BLaER1 treated with 17β-estradiol and CSF1 and Interleukin-3, amounts not matched to agents 10 nM and 100 nM (cell line): ENCODE results near the gene MINK1.
A peak's percentile ranks its signal among the peaks of the same experiment; 100 is the strongest.

ENCODE experiments used
- H3K27ac ChIP-seq, 11 experiments: shearing (Covaris generic); formaldehyde crosslinking; 2 replicates each; pipeline ENCODE4 v1.8.1; 2022
- H3K27me3 ChIP-seq, 11 experiments: shearing (Covaris generic); formaldehyde crosslinking; 2 replicates each; pipeline ENCODE4 v1.8.1; 2022
- H3K36me3 ChIP-seq, 11 experiments: shearing (Covaris generic); formaldehyde crosslinking; 2 replicates each; pipeline ENCODE4 v1.8.1; 2022
- H3K4me1 ChIP-seq, 10 experiments: shearing (Covaris generic); formaldehyde crosslinking; 2 replicates each; pipeline ENCODE4 v1.8.1; 2022
- H3K4me2 ChIP-seq, 11 experiments: shearing (Covaris generic); formaldehyde crosslinking; 2 replicates each; pipeline ENCODE4 v1.8.1; 2022
- H3K4me3 ChIP-seq, 10 experiments: shearing (Covaris generic); formaldehyde crosslinking; 2 replicates each; pipeline ENCODE4 v1.8.1; 2022
- H3K9ac ChIP-seq, 11 experiments: shearing (Covaris generic); formaldehyde crosslinking; 2 replicates each; pipeline ENCODE4 v1.8.1; 2022
- H3K9me3 ChIP-seq, 11 experiments: shearing (Covaris generic); formaldehyde crosslinking; replicated peaks in 1 of 11; 2 replicates each; pipeline ENCODE4 v1.8.1; 2022
- H4K20me1 ChIP-seq, 11 experiments: shearing (Covaris generic); formaldehyde crosslinking; 2 replicates each; pipeline ENCODE4 v1.8.1; 2022
- Cebpa-rat ChIP-seq, 11 experiments: shearing (Covaris generic); IDR thresholded peaks; 2 replicates each; pipeline ENCODE4 v1.8.1; 2022

Gene MINK1

DNA sequence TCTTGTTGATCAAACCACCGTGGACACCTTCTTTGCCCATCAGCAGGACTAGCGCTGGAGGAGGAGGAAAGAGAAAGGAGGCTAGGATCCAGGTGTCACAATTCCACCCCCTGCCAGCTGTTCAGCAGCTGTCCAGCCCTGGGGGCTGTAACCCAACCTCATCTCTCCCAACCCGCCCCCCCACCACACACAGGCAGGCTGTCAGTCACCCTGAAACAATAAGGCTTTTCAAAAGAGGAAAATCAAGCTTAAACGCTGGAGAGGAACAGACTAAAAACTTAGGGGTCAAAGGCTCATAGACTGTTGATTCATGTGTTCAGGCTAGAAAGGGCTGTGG lies 112.8 kb downstream of the MINK1 start:
- peak overlapping the region in 10 of 11 experiments; percentile 70 to 99 (median 98); a peak in 16 of 22 replicates for H3K27ac ChIP-seq
- H3K4me3 ChIP-seq: peak overlapping the region; percentile 85 to 100 (median 98)
- peaks cover 54 to 69% (median 66%) of the 10 kb centered on the region in 10 experiments for H3K4me1 ChIP-seq
- H3K9me3 ChIP-seq: no peaks in the 10 kb centered on the region
- H3K27me3 ChIP-seq: no peaks in the 10 kb centered on the region
- no peak for TF ChIP-seq Cebpa-rat (IDR thresholded peaks at IDR 0.05)
- peak overlapping the region; percentile 91 to 100 (median 99) for H3K9ac ChIP-seq
- peaks cover 54 to 74% (median 70%) of the 10 kb centered on the region in 11 experiments for H4K20me1 ChIP-seq
- H3K4me2 ChIP-seq: peak overlapping the region; percentile 90 to 99 (median 98)
- peaks cover 49 to 65% (median 59%) of the 10 kb centered on the region in 11 experiments for H3K36me3 ChIP-seq

DNA sequence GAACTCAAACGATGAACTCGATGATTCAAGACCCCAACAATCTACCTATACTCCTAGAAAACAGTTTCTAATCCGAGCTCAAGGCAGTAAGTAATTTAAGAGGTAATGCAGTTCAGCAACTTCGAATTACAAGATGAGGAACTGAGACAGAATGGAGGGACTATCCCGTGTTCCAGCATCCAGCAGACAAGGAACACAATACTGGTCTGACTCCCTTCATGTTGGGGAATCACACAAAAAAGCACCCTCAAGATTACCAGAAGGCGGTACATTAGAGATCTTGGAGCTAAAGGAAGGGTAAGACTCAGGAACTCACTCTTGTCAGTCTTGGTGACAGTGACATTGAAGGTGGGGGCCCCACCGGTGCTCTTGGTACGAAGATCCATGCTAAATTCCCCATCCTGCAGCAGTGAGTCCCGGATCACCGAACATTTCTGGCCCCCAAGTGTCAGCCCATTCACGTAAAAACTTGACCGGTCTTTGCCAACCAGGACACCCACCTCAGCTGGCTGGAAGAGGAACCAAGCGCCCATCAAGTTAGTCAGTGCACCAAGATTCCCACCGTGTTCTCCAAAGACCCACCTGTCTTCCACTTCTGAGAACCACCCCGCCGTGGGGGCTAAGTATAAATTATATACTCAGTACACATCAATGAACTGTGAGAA lies 113.3 kb downstream of the MINK1 start:
- H3K9ac ChIP-seq: peak overlapping the region; percentile 91 to 100 (median 99)
- peaks cover 54 to 69% (median 66%) of the 10 kb centered on the region in 11 experiments for H4K20me1 ChIP-seq

DNA sequence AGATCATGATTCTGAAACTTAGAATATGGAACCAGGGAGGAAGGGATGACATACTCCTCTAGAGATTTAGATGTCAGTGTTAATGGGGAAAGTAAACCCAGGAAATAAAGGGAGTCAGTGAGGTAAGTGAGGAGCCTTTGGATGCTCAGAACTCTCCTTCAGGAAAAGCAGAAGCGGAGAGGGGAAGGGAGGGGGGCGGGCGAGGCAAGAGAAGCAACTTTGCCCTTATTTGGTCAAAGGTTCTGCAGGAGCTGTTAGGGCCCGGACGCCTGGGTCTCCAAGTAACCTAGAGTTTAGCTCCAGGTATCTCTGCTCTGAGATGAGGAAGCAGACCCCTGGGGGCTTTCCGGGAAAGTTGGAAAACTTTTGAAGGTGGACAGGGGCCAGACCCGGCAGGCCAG lies 113.9 kb downstream of the MINK1 start:
- H3K4me3 ChIP-seq: peak overlapping the region; percentile 85 to 100 (median 98)
- TF ChIP-seq Cebpa-rat (IDR thresholded peaks at IDR 0.05): no peak
- H3K36me3 ChIP-seq: peaks cover 49 to 59% (median 57%) of the 10 kb centered on the region in 11 experiments
- H3K4me1 ChIP-seq: peaks cover 55 to 69% (median 66%) of the 10 kb centered on the region in 10 experiments
- H3K4me2 ChIP-seq: peak overlapping the region; percentile 90 to 99 (median 98)
- H3K27ac ChIP-seq: peak overlapping the region in 10 of 11 experiments; percentile 93 to 99 (median 98); a peak in 21 of 22 replicates
- peak overlapping the region; percentile 91 to 100 (median 99) for H3K9ac ChIP-seq
- peaks cover 51 to 63% (median 61%) of the 10 kb centered on the region in 11 experiments for H4K20me1 ChIP-seq
- no peaks in the 10 kb centered on the region for H3K9me3 ChIP-seq
- H3K27me3 ChIP-seq: no peaks in the 10 kb centered on the region

More for the DNA sequence above, 113.3 kb downstream of the MINK1 start:
- Histone ChIP-seq H3K4me3 (peak overlapping the region; percentile 85 to 100 (median 98)), H3K36me3 (peaks cover 49 to 65% (median 59%) of the 10 kb centered on the region in 11 experiments), H3K9me3 (no peaks in the 10 kb centered on the region), H3K4me2 (peak overlapping the region; percentile 90 to 99 (median 98)), H3K4me1 (peaks cover 55 to 69% (median 66%) of the 10 kb centered on the region in 10 experiments), H3K27me3 (no peaks in the 10 kb centered on the region), H3K27ac (peak overlapping the region in 10 of 11 experiments; percentile 93 to 99 (median 98); a peak in 20 of 22 replicates)
- no peak for TF ChIP-seq Cebpa-rat (IDR thresholded peaks at IDR 0.05)
